PC-9 (cell line): ENCODE measurements around the gene UBR1. TPM values are rescaled to one million over a fixed set of nuclear protein-coding genes. Genes with fewer than 3 reads are reported as not detected.
A peak's percentile ranks its signal among the peaks of the same experiment; 100 is the strongest.

Experiments used
- BruUV-seq: library from RNA; stranded (reverse); fragments of 400-500 nt; replicated peaks from 2 replicates; lab custom pipeline; 2021; lab: Mats Ljungman, UMichigan
- CTCF ChIA-PET: fragments of 300-600 bp; sonication (Branson Sonifier 250); formaldehyde crosslinking; loops from one replicate; lab custom pipeline; 2022; ENCODE audit warnings: antibody characterized with exemption; lab: Charles Lee
- POLR2A ChIA-PET: fragments of 300-600 bp; sonication (Branson Sonifier 250); formaldehyde crosslinking; loops from one replicate; lab custom pipeline; 2022; ENCODE audit warnings: antibody characterized with exemption; ENCODE audit not compliant: unreplicated experiment; lab: Charles Lee
- DNase-seq, 2 experiments: peaks; one replicate each; pipeline versions ENCODE4 v3.0.0 to v3.0.0-alpha.2; 2015 to 2022; ENCODE audit warnings: mixed read lengths in 1 of 2
- H2AFZ ChIP-seq: fragments of 200-600 bp; sonication (generic); 2 replicates; pipeline ENCODE4 v1.8.1; 2017; ENCODE audit warnings: antibody characterized with exemption
- H3F3A ChIP-seq: fragments of 200-600 bp; sonication (generic); 2 replicates; pipeline ENCODE4 v1.8.1; 2017; ENCODE audit warnings: antibody characterized with exemption, mild to moderate bottlenecking, low read depth; ENCODE audit not compliant: insufficient read depth
- H3K27ac ChIP-seq: fragments of 200-600 bp; sonication (generic); 2 replicates; pipeline ENCODE4 v1.6.1; 2016; ENCODE audit warnings: mixed run types
- H3K27me3 ChIP-seq: fragments of 200-600 bp; sonication (generic); 2 replicates; pipeline ENCODE4 v1.6.1; 2016; ENCODE audit warnings: low read depth, mixed run types; ENCODE audit not compliant: insufficient read depth
- H3K36me3 ChIP-seq: fragments of 200-600 bp; sonication (generic); 2 replicates; pipeline ENCODE4 v1.6.1; 2016; ENCODE audit warnings: low read depth, mixed run types
- H3K4me1 ChIP-seq: fragments of 200-600 bp; sonication (generic); replicated peaks from 2 replicates; pipeline ENCODE4 v1.6.1; 2016; ENCODE audit warnings: mixed run types; ENCODE audit not compliant: insufficient read depth
- H3K4me2 ChIP-seq: fragments of 200-600 bp; sonication (generic); 2 replicates; pipeline ENCODE4 v1.6.1; 2017; ENCODE audit warnings: mixed run types
- H3K4me3 ChIP-seq: fragments of 200-600 bp; sonication (generic); 2 replicates; pipeline ENCODE4 v1.6.1; 2016; ENCODE audit warnings: mixed run types
- H3K79me2 ChIP-seq: fragments of 200-600 bp; sonication (generic); 2 replicates; pipeline ENCODE4 v1.6.1; 2017; ENCODE audit warnings: low read depth, mixed run types
- H3K9me2 ChIP-seq: fragments of 200-600 bp; sonication (generic); 2 replicates; pipeline ENCODE4 v1.8.1; 2017; ENCODE audit warnings: mild to moderate bottlenecking; ENCODE audit not compliant: insufficient read depth
- H3K9me3 ChIP-seq: fragments of 200-600 bp; sonication (generic); 2 replicates; pipeline ENCODE4 v1.8.1; 2016; ENCODE audit warnings: low read depth; ENCODE audit not compliant: insufficient read depth
- H4K20me1 ChIP-seq: fragments of 200-600 bp; sonication (generic); 2 replicates; pipeline ENCODE4 v1.8.1; 2017; ENCODE audit not compliant: insufficient read depth
- EZH2 ChIP-seq: fragments of 200-600 bp; sonication (generic); IDR thresholded peaks from 2 replicates; pipeline ENCODE4 v1.8.0; 2017; ENCODE audit warnings: antibody characterized with exemption, low read depth
- intact Hi-C: fragments of 100-400 bp; cut with micrococcal nuclease; formaldehyde crosslinking; loops from one replicate; pipeline ENCODE4 v1.10.0; 2022; ENCODE audit not compliant: unreplicated experiment
- total RNA-seq: library from RNA; stranded (reverse); gene quantifications from 2 replicates; pipeline ENCODE4 v1.2.3, GENCODE V29; 2021
- TF ChIP-seq, protein P1 (sequence below): fragments of 200-600 bp; sonication (generic); conservative IDR thresholded peaks from 2 replicates; pipeline ENCODE4 v1.6.1; 2017; ENCODE audit warnings: mixed run types, antibody characterized with exemption, mild to moderate bottlenecking, moderate library complexity

Gene UBR1
- total RNA-seq, 1 experiment from 2014 or later, result 17.1 TPM

DNA sequence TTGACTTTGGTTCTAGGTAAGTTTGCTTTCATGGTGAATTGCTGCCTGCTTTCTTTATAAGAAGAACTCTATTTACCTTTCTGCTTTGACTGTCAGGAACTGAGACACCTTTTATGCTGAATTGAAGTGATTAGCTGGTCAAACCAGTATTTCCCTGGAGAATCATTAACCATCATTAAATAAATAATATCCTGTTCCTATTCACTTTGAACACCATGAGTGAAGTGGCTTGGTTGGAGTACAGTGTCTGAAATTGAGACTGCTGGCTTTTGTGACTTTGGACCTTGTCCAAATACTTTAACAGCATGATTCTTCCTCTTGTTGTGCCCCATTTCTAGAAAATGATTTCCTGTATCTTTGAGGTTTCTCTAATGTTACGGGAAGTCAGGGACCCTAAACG lies 21.9 kb upstream of the UBR1 start:
- ChIA-PET CTCF (no interaction called here), POLR2A (interaction anchor here (0.6 kb wide), 1 partner anchor 83 kb away, joined by 5 read pairs; no protein-coding TSS in a partner anchor)
- peaks cover 7% of the 10 kb centered on the region; the same call in 1 of the 2 replicates for H3K4me1 ChIP-seq
- BruUV-seq, result no TSS peak
- no peak overlapping the region for H3K4me3 ChIP-seq
- H3K27me3 ChIP-seq, result no peaks in the 10 kb centered on the region
- TF ChIP-seq, protein P1, sequence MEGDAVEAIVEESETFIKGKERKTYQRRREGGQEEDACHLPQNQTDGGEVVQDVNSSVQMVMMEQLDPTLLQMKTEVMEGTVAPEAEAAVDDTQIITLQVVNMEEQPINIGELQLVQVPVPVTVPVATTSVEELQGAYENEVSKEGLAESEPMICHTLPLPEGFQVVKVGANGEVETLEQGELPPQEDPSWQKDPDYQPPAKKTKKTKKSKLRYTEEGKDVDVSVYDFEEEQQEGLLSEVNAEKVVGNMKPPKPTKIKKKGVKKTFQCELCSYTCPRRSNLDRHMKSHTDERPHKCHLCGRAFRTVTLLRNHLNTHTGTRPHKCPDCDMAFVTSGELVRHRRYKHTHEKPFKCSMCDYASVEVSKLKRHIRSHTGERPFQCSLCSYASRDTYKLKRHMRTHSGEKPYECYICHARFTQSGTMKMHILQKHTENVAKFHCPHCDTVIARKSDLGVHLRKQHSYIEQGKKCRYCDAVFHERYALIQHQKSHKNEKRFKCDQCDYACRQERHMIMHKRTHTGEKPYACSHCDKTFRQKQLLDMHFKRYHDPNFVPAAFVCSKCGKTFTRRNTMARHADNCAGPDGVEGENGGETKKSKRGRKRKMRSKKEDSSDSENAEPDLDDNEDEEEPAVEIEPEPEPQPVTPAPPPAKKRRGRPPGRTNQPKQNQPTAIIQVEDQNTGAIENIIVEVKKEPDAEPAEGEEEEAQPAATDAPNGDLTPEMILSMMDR, result no peak
- TF ChIP-seq EZH2, result no peak
- H3K4me2 ChIP-seq, result no peak overlapping the region
- intact Hi-C loops, result no loop called here
- no peaks in the 10 kb centered on the region for H3K9me3 ChIP-seq
- no peak overlapping the region for H2AFZ ChIP-seq
- DNase-seq, result peak in 1 of 2 experiments; percentile 34
- no peaks in the 10 kb centered on the region for H3K9me2 ChIP-seq
- no peaks in the 10 kb centered on the region for H3K79me2 ChIP-seq
- peaks cover 5% of the 10 kb centered on the region; the same call in 1 of the 2 replicates for H3F3A ChIP-seq
- H3K36me3 ChIP-seq, result no peaks in the 10 kb centered on the region
- H4K20me1 ChIP-seq, result no peaks in the 10 kb centered on the region
- H3K27ac ChIP-seq, result no peak overlapping the region

DNA sequence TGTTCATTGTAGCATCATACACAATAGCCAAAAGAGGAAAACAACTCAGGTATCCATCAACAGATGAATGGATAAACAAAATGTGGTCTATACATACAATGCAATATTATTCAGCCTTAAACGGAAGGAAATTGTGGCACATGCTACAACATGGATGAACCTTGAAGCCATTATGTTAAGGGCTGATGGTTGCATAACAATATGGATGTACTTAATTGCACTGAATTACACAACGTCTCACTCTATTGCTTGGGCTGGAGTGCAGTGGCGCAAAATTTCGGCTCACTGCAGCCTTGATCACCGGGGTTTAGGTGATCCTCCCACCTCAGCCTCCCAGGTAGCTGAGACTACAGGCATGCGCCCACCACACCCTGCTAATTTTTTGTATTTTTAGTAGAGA lies 20.5 kb upstream of the UBR1 start:
- no peaks in the 10 kb centered on the region for H3K27me3 ChIP-seq
- H3K4me2 ChIP-seq, result no peak overlapping the region
- H3K4me3 ChIP-seq, result no peak overlapping the region
- H4K20me1 ChIP-seq, result no peaks in the 10 kb centered on the region
- H3K36me3 ChIP-seq, result no peaks in the 10 kb centered on the region
- TF ChIP-seq, protein P1, result no peak
- TF ChIP-seq EZH2, result no peak
- H3K4me1 ChIP-seq, result no peaks in the 10 kb centered on the region
- no peak overlapping the region for H3K27ac ChIP-seq
- BruUV-seq, result no TSS peak
- intact Hi-C loops, result no loop called here
- H2AFZ ChIP-seq, result no peak overlapping the region
- no peaks in the 10 kb centered on the region for H3K9me2 ChIP-seq
- CTCF ChIA-PET, result no interaction called here
- POLR2A ChIA-PET, result no interaction called here
- H3K9me3 ChIP-seq, result no peaks in the 10 kb centered on the region
- DNase-seq, result no peak
- peaks cover 15% of the 10 kb centered on the region; the same call in 1 of the 2 replicates for H3F3A ChIP-seq
- H3K79me2 ChIP-seq, result no peaks in the 10 kb centered on the region

DNA sequence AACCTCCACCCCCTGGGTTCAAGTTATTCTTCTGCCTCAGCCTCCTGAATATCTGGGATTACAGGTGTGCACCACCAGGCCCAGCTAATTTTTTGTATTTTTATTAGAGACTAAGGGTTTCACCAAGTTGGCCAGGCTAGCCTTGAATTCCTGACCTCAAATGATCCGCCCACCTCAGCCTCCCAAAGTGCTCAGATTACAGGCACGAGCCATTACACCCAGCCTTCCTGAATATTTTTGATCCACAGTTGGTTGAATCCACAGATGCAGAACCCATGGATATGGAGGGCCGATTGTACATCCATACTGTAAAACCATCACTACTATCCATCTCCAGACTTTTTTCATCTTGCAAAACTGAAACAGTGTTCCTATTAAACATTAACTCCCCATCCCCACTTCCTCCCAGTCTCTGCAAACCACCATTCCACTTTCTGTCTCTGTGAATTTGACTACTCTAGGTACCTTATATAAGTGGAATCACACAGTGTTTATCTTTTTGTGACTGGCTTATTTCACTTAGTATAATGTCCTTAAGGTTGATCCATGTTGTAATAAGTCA lies 19.3 kb upstream of the UBR1 start:
- Histone ChIP-seq H3K4me1 (no peaks in the 10 kb centered on the region), H3K36me3 (no peaks in the 10 kb centered on the region), H3K27me3 (no peaks in the 10 kb centered on the region), H3K9me3 (no peaks in the 10 kb centered on the region), H3F3A (peaks cover 15% of the 10 kb centered on the region; the same call in 1 of the 2 replicates), H2AFZ (no peak overlapping the region), H4K20me1 (no peaks in the 10 kb centered on the region), H3K4me2 (no peak overlapping the region), H3K9me2 (no peaks in the 10 kb centered on the region), H3K4me3 (no peak overlapping the region), H3K79me2 (no peaks in the 10 kb centered on the region), H3K27ac (no peak overlapping the region)
- no peak for TF ChIP-seq EZH2
- TF ChIP-seq, protein P1, result no peak
- POLR2A ChIA-PET, result interaction anchor here (0.6 kb wide), 1 partner anchor 12 kb away, joined by 6 read pairs; no protein-coding TSS in a partner anchor
- no TSS peak for BruUV-seq
- intact Hi-C loops, result no loop called here
- DNase-seq, result no peak
- CTCF ChIA-PET, result no interaction called here
